ENCODE results near the gene MOK.

The MOK gene

GRCh38 chr14:102346645-102347044, 41.7 kb upstream of the MOK start:
- Histone ChIP-seq H3K36me3 (ENCODE audit: control insufficient read depth in 4 of 4, insufficient read depth in 4 of 4, low read length in 3 of 4) (peaks cover 2 to 75% (median 52%) of the 10 kb centered on the region in 4 experiments), H3K9me3 (ENCODE audit: control extremely low read depth in 1 of 5, control insufficient read depth in 4 of 5, insufficient read depth in 2 of 5, low read depth in 1 of 5, low read length in 4 of 5) (no peaks in the 10 kb centered on the region), H3K27ac (ENCODE audit: insufficient read depth in 1 of 2, low read depth in 1 of 2, low read length in 2 of 2, poor library complexity in 1 of 2, severe bottlenecking in 2 of 2) (no peak overlapping the region), H3K4me3 (ENCODE audit: control insufficient read depth in 1 of 7, extremely low read depth in 1 of 7, insufficient read depth in 4 of 7, low read depth in 2 of 7, low read length in 6 of 7) (no peak overlapping the region), H3K4me1 (ENCODE audit: control extremely low read depth in 1 of 4, control insufficient read depth in 4 of 4, insufficient read depth in 4 of 4, low read length in 3 of 4) (no peaks in the 10 kb centered on the region), H3K27me3 (replicated peaks in 2 of 5; ENCODE audit: control insufficient read depth in 4 of 5, insufficient read depth in 5 of 5, low read length in 4 of 5) (no peaks in the 10 kb centered on the region)
- DNase-seq = no peak
- POLR2A ChIA-PET = no interaction called here
- CTCF ChIA-PET = interaction anchor here (0.7 kb wide), 1 partner anchor 11 kb away, joined by 3 read pairs; no protein-coding TSS in a partner anchor
- WGBS (ENCODE audit: insufficient coverage) = 100% methylated on average over 4 of the region's 4 CpGs

DNA sequence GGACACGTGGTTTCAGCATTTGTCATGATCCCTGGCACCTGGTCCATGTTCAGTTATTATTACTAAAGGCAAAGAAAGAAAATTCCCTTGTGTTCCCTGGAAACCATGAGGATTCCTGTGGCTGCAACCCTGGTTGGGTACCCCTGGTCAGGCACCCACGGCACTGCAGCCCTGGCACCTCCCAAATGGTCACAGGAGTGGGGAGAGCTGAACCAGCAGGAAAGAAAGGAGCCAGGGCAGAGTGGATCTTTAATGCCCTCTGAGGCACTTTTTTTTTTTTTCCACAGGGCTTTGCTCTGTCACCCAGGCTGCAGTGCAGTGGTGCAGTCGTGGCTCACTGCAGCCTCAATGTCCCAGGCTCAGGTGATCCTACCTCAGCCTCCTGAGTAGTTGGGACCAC, 40.3 kb upstream of the MOK start:
- WGBS (ENCODE audit: insufficient coverage) = 70% methylated on average over 2 of the region's 3 CpGs
- ChIA-PET POLR2A (no interaction called here), CTCF (no interaction called here)
- H3K9me3 ChIP-seq (ENCODE audit: control extremely low read depth in 1 of 5, control insufficient read depth in 4 of 5, insufficient read depth in 2 of 5, low read depth in 1 of 5, low read length in 4 of 5) = no peaks in the 10 kb centered on the region
- no peak overlapping the region for H3K4me3 ChIP-seq (ENCODE audit: control insufficient read depth in 1 of 7, extremely low read depth in 1 of 7, insufficient read depth in 4 of 7, low read depth in 2 of 7, low read length in 6 of 7)
- DNase-seq = no peak
- H3K27ac ChIP-seq (ENCODE audit: insufficient read depth in 1 of 2, low read depth in 1 of 2, low read length in 2 of 2, poor library complexity in 1 of 2, severe bottlenecking in 2 of 2) = no peak overlapping the region
- peaks cover 2 to 80% (median 56%) of the 10 kb centered on the region in 4 experiments for H3K36me3 ChIP-seq (ENCODE audit: control insufficient read depth in 4 of 4, insufficient read depth in 4 of 4, low read length in 3 of 4)
- no peaks in the 10 kb centered on the region for H3K4me1 ChIP-seq (ENCODE audit: control extremely low read depth in 1 of 4, control insufficient read depth in 4 of 4, insufficient read depth in 4 of 4, low read length in 3 of 4)
- H3K27me3 ChIP-seq (replicated peaks in 2 of 5; ENCODE audit: control insufficient read depth in 4 of 5, insufficient read depth in 5 of 5, low read length in 4 of 5) = no peaks in the 10 kb centered on the region

GRCh38 chr14:102344485-102344884, 39.5 kb upstream of the MOK start:
- POLR2A ChIA-PET = no interaction called here

DNA sequence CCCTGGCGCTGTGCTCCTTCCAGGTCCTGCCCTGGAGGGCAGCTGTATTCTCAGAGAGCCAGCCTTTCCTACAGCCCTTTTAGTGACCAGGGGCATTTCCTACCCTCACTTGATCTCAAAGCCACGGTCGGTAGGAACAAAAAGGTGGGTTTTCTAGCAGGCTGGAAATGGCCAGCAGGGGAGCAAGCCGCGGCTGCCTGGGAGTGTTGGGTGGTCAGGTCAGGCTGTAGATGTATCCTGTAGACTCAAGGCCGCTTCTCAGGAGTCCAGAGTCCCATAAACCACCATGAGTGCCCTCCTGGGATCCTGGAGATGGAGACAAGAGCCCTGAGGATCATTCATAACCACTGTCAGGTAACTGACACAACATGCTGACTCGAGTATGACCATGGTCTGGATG, 39.1 kb upstream of the MOK start:
- Histone ChIP-seq H3K4me1 (ENCODE audit: control extremely low read depth in 1 of 4, control insufficient read depth in 4 of 4, insufficient read depth in 4 of 4, low read length in 3 of 4) (no peaks in the 10 kb centered on the region), H3K4me3 (ENCODE audit: control insufficient read depth in 1 of 7, extremely low read depth in 1 of 7, insufficient read depth in 4 of 7, low read depth in 2 of 7, low read length in 6 of 7) (no peak overlapping the region), H3K9me3 (ENCODE audit: control extremely low read depth in 1 of 5, control insufficient read depth in 4 of 5, insufficient read depth in 2 of 5, low read depth in 1 of 5, low read length in 4 of 5) (no peaks in the 10 kb centered on the region), H3K27ac (ENCODE audit: insufficient read depth in 1 of 2, low read depth in 1 of 2, low read length in 2 of 2, poor library complexity in 1 of 2, severe bottlenecking in 2 of 2) (no peak overlapping the region), H3K27me3 (replicated peaks in 2 of 5; ENCODE audit: control insufficient read depth in 4 of 5, insufficient read depth in 5 of 5, low read length in 4 of 5) (no peaks in the 10 kb centered on the region), H3K36me3 (ENCODE audit: control insufficient read depth in 4 of 4, insufficient read depth in 4 of 4, low read length in 3 of 4) (peaks cover 2 to 73% (median 52%) of the 10 kb centered on the region in 4 experiments)
- POLR2A ChIA-PET = interaction anchor here (0.7 kb wide), 1 partner anchor 465 kb away, joined by 3 read pairs; no protein-coding TSS in a partner anchor
- 97% methylated on average over 6 of the region's 7 CpGs for WGBS (ENCODE audit: insufficient coverage)
- no peak for DNase-seq
- CTCF ChIA-PET = no interaction called here

More at GRCh38 chr14:102344485-102344884, 39.5 kb upstream of the MOK start:
- DNase-seq = no peak
- 100% methylated on average over 3 of the region's 5 CpGs for WGBS (ENCODE audit: insufficient coverage)
- Histone ChIP-seq H3K36me3 (ENCODE audit: control insufficient read depth in 4 of 4, insufficient read depth in 4 of 4, low read length in 3 of 4) (peaks cover 2 to 76% (median 54%) of the 10 kb centered on the region in 4 experiments), H3K27ac (ENCODE audit: insufficient read depth in 1 of 2, low read depth in 1 of 2, low read length in 2 of 2, poor library complexity in 1 of 2, severe bottlenecking in 2 of 2) (no peak overlapping the region), H3K4me1 (ENCODE audit: control extremely low read depth in 1 of 4, control insufficient read depth in 4 of 4, insufficient read depth in 4 of 4, low read length in 3 of 4) (no peaks in the 10 kb centered on the region), H3K27me3 (replicated peaks in 2 of 5; ENCODE audit: control insufficient read depth in 4 of 5, insufficient read depth in 5 of 5, low read length in 4 of 5) (no peaks in the 10 kb centered on the region), H3K9me3 (ENCODE audit: control extremely low read depth in 1 of 5, control insufficient read depth in 4 of 5, insufficient read depth in 2 of 5, low read depth in 1 of 5, low read length in 4 of 5) (no peaks in the 10 kb centered on the region), H3K4me3 (ENCODE audit: control insufficient read depth in 1 of 7, extremely low read depth in 1 of 7, insufficient read depth in 4 of 7, low read depth in 2 of 7, low read length in 6 of 7) (no peak overlapping the region)
- CTCF ChIA-PET = no interaction called here

DNA sequence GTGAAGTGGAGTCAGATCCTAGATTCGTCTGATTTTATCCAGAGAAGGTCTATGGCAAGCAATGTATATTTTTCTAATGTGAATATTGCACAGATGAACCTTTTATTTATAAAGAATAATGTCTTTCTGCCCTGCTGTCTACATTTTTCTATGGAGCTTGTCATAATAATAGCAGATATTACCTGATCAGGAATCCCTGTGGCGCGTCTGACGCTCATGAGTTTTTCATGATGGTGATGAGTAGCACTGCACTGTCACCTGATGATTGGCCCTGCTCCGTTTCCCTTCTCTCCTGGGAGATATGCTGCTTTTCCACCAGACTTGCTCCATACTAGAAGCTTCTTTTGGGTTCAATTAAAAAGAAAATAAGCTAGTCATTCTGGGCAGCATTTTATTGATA, 37.3 kb upstream of the MOK start:
- no peak for DNase-seq
- 100% methylated on average over 3 of the region's 5 CpGs for WGBS (ENCODE audit: insufficient coverage)
- ChIA-PET CTCF (interaction anchor here (1.2 kb wide), 1 partner anchor 8 kb away, joined by 3 read pairs; no protein-coding TSS in a partner anchor), POLR2A (no interaction called here)
- Histone ChIP-seq H3K27ac (ENCODE audit: insufficient read depth in 1 of 2, low read depth in 1 of 2, low read length in 2 of 2, poor library complexity in 1 of 2, severe bottlenecking in 2 of 2) (no peak overlapping the region), H3K4me3 (ENCODE audit: control insufficient read depth in 1 of 7, extremely low read depth in 1 of 7, insufficient read depth in 4 of 7, low read depth in 2 of 7, low read length in 6 of 7) (no peak overlapping the region), H3K36me3 (ENCODE audit: control insufficient read depth in 4 of 4, insufficient read depth in 4 of 4, low read length in 3 of 4) (peaks cover 9 to 67% (median 50%) of the 10 kb centered on the region in 4 experiments), H3K9me3 (ENCODE audit: control extremely low read depth in 1 of 5, control insufficient read depth in 4 of 5, insufficient read depth in 2 of 5, low read depth in 1 of 5, low read length in 4 of 5) (no peaks in the 10 kb centered on the region), H3K4me1 (ENCODE audit: control extremely low read depth in 1 of 4, control insufficient read depth in 4 of 4, insufficient read depth in 4 of 4, low read length in 3 of 4) (no peaks in the 10 kb centered on the region), H3K27me3 (replicated peaks in 2 of 5; ENCODE audit: control insufficient read depth in 4 of 5, insufficient read depth in 5 of 5, low read length in 4 of 5) (no peaks in the 10 kb centered on the region)

DNA sequence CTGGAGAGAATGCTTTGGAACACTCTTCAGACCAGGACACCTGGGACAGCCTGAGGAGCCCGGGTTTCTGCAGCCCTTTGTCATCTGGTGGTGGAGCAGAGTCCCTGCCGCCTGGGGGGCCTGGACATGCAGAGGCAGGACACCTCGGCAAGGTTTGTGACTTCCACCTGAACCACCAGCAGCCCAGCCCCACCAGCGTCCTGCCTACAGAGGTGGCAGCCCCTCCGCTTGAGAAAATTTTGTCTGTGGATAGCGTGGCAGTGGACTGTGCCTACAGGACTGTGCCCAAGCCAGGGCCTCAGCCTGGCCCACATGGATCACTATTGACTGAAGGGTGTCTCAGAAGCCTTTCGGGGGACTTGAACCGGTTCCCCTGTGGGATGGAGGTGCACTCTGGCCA, 36.6 kb upstream of the MOK start:
- DNase-seq = no peak
- Histone ChIP-seq H3K27ac (ENCODE audit: insufficient read depth in 1 of 2, low read depth in 1 of 2, low read length in 2 of 2, poor library complexity in 1 of 2, severe bottlenecking in 2 of 2) (no peak overlapping the region), H3K9me3 (ENCODE audit: control extremely low read depth in 1 of 5, control insufficient read depth in 4 of 5, insufficient read depth in 2 of 5, low read depth in 1 of 5, low read length in 4 of 5) (no peaks in the 10 kb centered on the region), H3K4me3 (ENCODE audit: control insufficient read depth in 1 of 7, extremely low read depth in 1 of 7, insufficient read depth in 4 of 7, low read depth in 2 of 7, low read length in 6 of 7) (no peak overlapping the region), H3K4me1 (ENCODE audit: control extremely low read depth in 1 of 4, control insufficient read depth in 4 of 4, insufficient read depth in 4 of 4, low read length in 3 of 4) (no peaks in the 10 kb centered on the region), H3K27me3 (replicated peaks in 2 of 5; ENCODE audit: control insufficient read depth in 4 of 5, insufficient read depth in 5 of 5, low read length in 4 of 5) (no peaks in the 10 kb centered on the region), H3K36me3 (ENCODE audit: control insufficient read depth in 4 of 4, insufficient read depth in 4 of 4, low read length in 3 of 4) (peaks cover 11 to 65% (median 47%) of the 10 kb centered on the region in 4 experiments)
- WGBS (ENCODE audit: insufficient coverage) = 95% methylated on average over 6 of the region's 8 CpGs
- ChIA-PET CTCF (interaction anchor here (1.2 kb wide), 1 partner anchor 9 kb away, joined by 3 read pairs; no protein-coding TSS in a partner anchor), POLR2A (no interaction called here)

DNA sequence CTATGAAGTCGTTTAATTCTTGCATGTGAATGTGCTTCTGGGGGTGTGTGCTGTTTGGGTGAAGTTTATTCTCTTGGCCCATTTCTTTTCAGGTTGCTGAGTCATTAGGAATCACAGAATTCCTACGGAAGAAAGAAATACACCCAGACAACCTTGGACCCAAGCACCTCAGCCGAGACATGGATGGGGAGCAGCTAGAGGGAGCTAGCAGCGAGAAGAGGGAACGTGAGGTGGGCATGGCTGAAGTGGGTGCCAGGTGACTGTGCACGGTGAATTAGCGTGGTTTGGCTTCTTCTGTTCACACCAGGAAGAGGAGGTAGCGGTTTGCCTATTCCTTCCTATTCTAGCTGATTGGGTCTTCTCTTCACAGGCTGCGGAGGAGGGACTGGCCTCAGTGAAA, 33.8 kb upstream of the MOK start:
- H3K36me3 ChIP-seq (ENCODE audit: control insufficient read depth in 4 of 4, insufficient read depth in 4 of 4, low read length in 3 of 4) = peaks cover 17 to 67% (median 39%) of the 10 kb centered on the region in 4 experiments
- POLR2A ChIA-PET = interaction anchor here (0.7 kb wide), 1 partner anchor 76 kb away, joined by 3 read pairs; no protein-coding TSS in a partner anchor

More for the DNA sequence above, 33.8 kb upstream of the MOK start:
- Histone ChIP-seq H3K4me1 (ENCODE audit: control extremely low read depth in 1 of 4, control insufficient read depth in 4 of 4, insufficient read depth in 4 of 4, low read length in 3 of 4) (no peaks in the 10 kb centered on the region), H3K27ac (ENCODE audit: insufficient read depth in 1 of 2, low read depth in 1 of 2, low read length in 2 of 2, poor library complexity in 1 of 2, severe bottlenecking in 2 of 2) (no peak overlapping the region), H3K9me3 (ENCODE audit: control extremely low read depth in 1 of 5, control insufficient read depth in 4 of 5, insufficient read depth in 2 of 5, low read depth in 1 of 5, low read length in 4 of 5) (no peaks in the 10 kb centered on the region), H3K27me3 (replicated peaks in 2 of 5; ENCODE audit: control insufficient read depth in 4 of 5, insufficient read depth in 5 of 5, low read length in 4 of 5) (no peaks in the 10 kb centered on the region), H3K4me3 (ENCODE audit: control insufficient read depth in 1 of 7, extremely low read depth in 1 of 7, insufficient read depth in 4 of 7, low read depth in 2 of 7, low read length in 6 of 7) (no peak overlapping the region)
- no peak for DNase-seq
- WGBS (ENCODE audit: insufficient coverage) = 91% methylated on average over 9 of the region's 9 CpGs
- CTCF ChIA-PET = no interaction called here

Measured in common myeloid progenitor, CD34-positive (primary cell).